ENCODE results near the gene RGL1.

- no peak for TF ChIP-seq XRCC3 (IDR thresholded peaks at IDR 0.05)
- TF ChIP-seq MAX (CRISPR knock-in tag; IDR thresholded peaks at IDR 0.05): no peak
- no peak for TF ChIP-seq CTCF (IDR thresholded peaks at IDR 0.05 in 2 of 3, conservative IDR thresholded peaks at IDR 0.05 in 1 of 3; ENCODE audit: insufficient read depth in 2 of 3, low read depth in 1 of 3, low read length in 3 of 3)
- TF ChIP-seq EZH2 (IDR thresholded peaks at IDR 0.05; ENCODE audit: borderline replicate concordance, low read depth, low read length): no peak
- no peak for TF ChIP-seq ZNF140 (CRISPR knock-in tag; IDR thresholded peaks at IDR 0.05)
These were observed 160.8 kb downstream of the RGL1 start for GRCh38 chr1:183965726-183966125.

All from K562 (cell line).